DND-41 (cell line): ENCODE measurements around the gene FOXP4.

Experiments
- ATAC-seq: fragments of 200-7000 bp; cut with Tn5 transposase; 3 replicates; pipeline ENCODE4 v1.9.1; 2021; ENCODE audit warnings: low read depth; ENCODE audit not compliant: insufficient read depth
- DNase-seq: peaks from one replicate; pipeline ENCODE4 v3.0.0-alpha.2; 2020
- H2AFZ ChIP-seq: 2 replicates; pipeline ENCODE4 v1.6.0; 2012; ENCODE audit warnings: low read depth, low read length
- H3K27ac ChIP-seq: 2 replicates; pipeline ENCODE4 v1.5.1; 2012; ENCODE audit warnings: low read length, inconsistent platforms
- H3K27me3 ChIP-seq: fragments of 200-600 bp; sonication (generic); 2 replicates; pipeline ENCODE4 v1.6.0; 2012; ENCODE audit warnings: low read length, mild to moderate bottlenecking, inconsistent platforms; ENCODE audit not compliant: insufficient read depth, poor library complexity
- H3K36me3 ChIP-seq: 2 replicates; pipeline ENCODE4 v1.5.1; 2012; ENCODE audit warnings: low read length, inconsistent platforms; ENCODE audit not compliant: insufficient read depth
- H3K4me1 ChIP-seq: 2 replicates; pipeline ENCODE4 v1.5.1; 2012; ENCODE audit warnings: mild to moderate bottlenecking, low read length; ENCODE audit not compliant: insufficient read depth
- H3K4me2 ChIP-seq: 2 replicates; pipeline ENCODE4 v1.6.0; 2012; ENCODE audit warnings: mild to moderate bottlenecking, moderate library complexity, low read length, inconsistent platforms; ENCODE audit not compliant: insufficient read depth
- H3K4me3 ChIP-seq, 2 experiments: fragments of 200-600 bp in 1 of 2; shearing (Covaris generic) in 1 of 2; 2 replicates each; pipeline ENCODE4 v1.5.1; 2012 to 2016; ENCODE audit warnings: inconsistent platforms in 2 of 2, low read length in 2 of 2, mild to moderate bottlenecking in 2 of 2, low read depth in 1 of 2, moderate library complexity in 1 of 2
- H3K79me2 ChIP-seq: 2 replicates; pipeline ENCODE4 v1.6.0; 2012; ENCODE audit warnings: low read length, inconsistent platforms; ENCODE audit not compliant: insufficient read depth
- H3K9ac ChIP-seq: 2 replicates; pipeline ENCODE4 v1.6.0; 2012; ENCODE audit warnings: low read depth, mild to moderate bottlenecking, inconsistent platforms, low read length, moderate library complexity
- H3K9me3 ChIP-seq: 2 replicates; pipeline ENCODE4 v1.5.1; 2012; ENCODE audit warnings: low read length, moderate library complexity, mild to moderate bottlenecking, inconsistent platforms; ENCODE audit not compliant: insufficient read depth, severe bottlenecking
- H4K20me1 ChIP-seq: 2 replicates; pipeline ENCODE4 v1.6.0; 2012; ENCODE audit warnings: low read length; ENCODE audit not compliant: insufficient read depth
- CTCF ChIP-seq: IDR thresholded peaks from 2 replicates; pipeline ENCODE4 v1.5.1; 2012; ENCODE audit warnings: borderline replicate concordance, low read length, moderate library complexity, mild to moderate bottlenecking; ENCODE audit not compliant: poor library complexity, severe bottlenecking; ENCODE audit errors: extremely low read depth
- EZH2 ChIP-seq: IDR thresholded peaks from 3 replicates; pipeline ENCODE4 v1.6.1; 2012; ENCODE audit warnings: borderline replicate concordance, low read depth, mild to moderate bottlenecking, moderate library complexity, low read length, inconsistent platforms; ENCODE audit not compliant: severe bottlenecking

Gene FOXP4

GRCh38 chr6:41548841-41549642 is 2.9 kb downstream of the FOXP4 start:
- H3K4me3 ChIP-seq = 0 out of 4 replicates have a peak overlapping the region, but pooled peaks of 1 of the 2 experiments have one; percentile 10
- H3K27ac ChIP-seq = no peak overlapping the region
- H3K27me3 ChIP-seq = no peaks in the 10 kb centered on the region
- peaks cover 65% of the 10 kb centered on the region for H4K20me1 ChIP-seq
- H3K36me3 ChIP-seq = peaks cover 39% of the 10 kb centered on the region
- no peak overlapping the region for H2AFZ ChIP-seq
- no peak for ATAC-seq
- DNase-seq = no peak
- H3K4me1 ChIP-seq = peaks cover 50% of the 10 kb centered on the region
- H3K9ac ChIP-seq = no peak overlapping the region; the same call in 1 of the 2 replicates
- TF ChIP-seq CTCF (no peak), EZH2 (no peak)
- H3K4me2 ChIP-seq = peak overlapping the region; percentile 84
- peaks cover 88% of the 10 kb centered on the region for H3K79me2 ChIP-seq
- H3K9me3 ChIP-seq = no peaks in the 10 kb centered on the region

GRCh38 chr6:41549673-41550072 is 3.5 kb downstream of the FOXP4 start:
- Histone ChIP-seq H3K27me3 (no peaks in the 10 kb centered on the region), H3K27ac (no peak overlapping the region), H3K36me3 (peaks cover 43% of the 10 kb centered on the region), H3K79me2 (peaks cover 90% of the 10 kb centered on the region), H3K9me3 (no peaks in the 10 kb centered on the region), H3K9ac (no peak overlapping the region), H3K4me3 (no peak overlapping the region), H3K4me1 (peaks cover 46% of the 10 kb centered on the region), H2AFZ (no peak overlapping the region), H3K4me2 (peak overlapping the region; percentile 84; the same call in 1 of the 2 replicates), H4K20me1 (peaks cover 69% of the 10 kb centered on the region)
- no peak for DNase-seq
- ATAC-seq = no peak
- no peak for TF ChIP-seq EZH2
- no peak for TF ChIP-seq CTCF

GRCh38 chr6:41551086-41551700 is 5.0 kb downstream of the FOXP4 start:
- no peak overlapping the region for H3K4me3 ChIP-seq
- H2AFZ ChIP-seq = no peak overlapping the region
- H3K79me2 ChIP-seq = peaks cover 92% of the 10 kb centered on the region
- peaks cover 33% of the 10 kb centered on the region for H3K4me1 ChIP-seq
- H3K4me2 ChIP-seq = no peak overlapping the region
- no peak for ATAC-seq
- H3K27ac ChIP-seq = no peak overlapping the region
- peaks cover 43% of the 10 kb centered on the region for H3K36me3 ChIP-seq
- H3K9ac ChIP-seq = no peak overlapping the region
- no peak for TF ChIP-seq CTCF
- TF ChIP-seq EZH2 = no peak
- no peaks in the 10 kb centered on the region for H3K27me3 ChIP-seq
- H3K9me3 ChIP-seq = no peaks in the 10 kb centered on the region
- H4K20me1 ChIP-seq = peaks cover 78% of the 10 kb centered on the region
- no peak for DNase-seq
